Measurements from ENCODE around the gene SLC35F4.
"Not testable (repeated sequence)": the region's sequence is repeated elsewhere in the genome, so short reads cannot be mapped to it uniquely, and the experiment has no call there.

Gene SLC35F4

GRCh38 chr14:57736391-57736790 lies 129.5 kb downstream of the SLC35F4 start:
- no peak overlapping the region for H3K4me3 ChIP-seq (ENCODE audit: low read depth, low read length)
- TF ChIP-seq, protein P1, sequence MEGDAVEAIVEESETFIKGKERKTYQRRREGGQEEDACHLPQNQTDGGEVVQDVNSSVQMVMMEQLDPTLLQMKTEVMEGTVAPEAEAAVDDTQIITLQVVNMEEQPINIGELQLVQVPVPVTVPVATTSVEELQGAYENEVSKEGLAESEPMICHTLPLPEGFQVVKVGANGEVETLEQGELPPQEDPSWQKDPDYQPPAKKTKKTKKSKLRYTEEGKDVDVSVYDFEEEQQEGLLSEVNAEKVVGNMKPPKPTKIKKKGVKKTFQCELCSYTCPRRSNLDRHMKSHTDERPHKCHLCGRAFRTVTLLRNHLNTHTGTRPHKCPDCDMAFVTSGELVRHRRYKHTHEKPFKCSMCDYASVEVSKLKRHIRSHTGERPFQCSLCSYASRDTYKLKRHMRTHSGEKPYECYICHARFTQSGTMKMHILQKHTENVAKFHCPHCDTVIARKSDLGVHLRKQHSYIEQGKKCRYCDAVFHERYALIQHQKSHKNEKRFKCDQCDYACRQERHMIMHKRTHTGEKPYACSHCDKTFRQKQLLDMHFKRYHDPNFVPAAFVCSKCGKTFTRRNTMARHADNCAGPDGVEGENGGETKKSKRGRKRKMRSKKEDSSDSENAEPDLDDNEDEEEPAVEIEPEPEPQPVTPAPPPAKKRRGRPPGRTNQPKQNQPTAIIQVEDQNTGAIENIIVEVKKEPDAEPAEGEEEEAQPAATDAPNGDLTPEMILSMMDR (IDR thresholded peaks at IDR 0.05; ENCODE audit: borderline replicate concordance, insufficient read depth, low read depth, low read length) = no peak

DNA sequence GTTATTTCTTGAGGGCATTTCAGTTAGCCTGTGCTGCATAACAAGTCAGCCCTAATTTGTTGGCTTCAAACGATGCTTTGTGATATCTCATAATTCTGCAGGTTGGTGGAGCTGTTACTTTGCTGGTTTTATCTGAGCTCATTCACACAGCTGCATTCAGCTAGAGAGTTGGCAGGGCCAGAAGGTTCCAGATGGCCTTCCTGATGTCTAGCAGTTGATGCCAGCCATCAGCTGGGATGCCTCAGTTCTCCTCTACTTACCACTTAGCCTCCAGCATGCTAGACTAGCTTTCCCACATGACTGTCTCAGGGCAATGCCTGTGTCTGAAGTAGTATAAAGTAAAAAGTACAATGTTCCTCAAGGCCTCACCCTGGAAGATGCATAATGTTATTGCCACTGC lies 130.6 kb downstream of the SLC35F4 start:
- no peak overlapping the region for H3K4me3 ChIP-seq (ENCODE audit: low read depth, low read length)
- TF ChIP-seq, protein P1 (IDR thresholded peaks at IDR 0.05; ENCODE audit: borderline replicate concordance, insufficient read depth, low read depth, low read length) = no peak

DNA sequence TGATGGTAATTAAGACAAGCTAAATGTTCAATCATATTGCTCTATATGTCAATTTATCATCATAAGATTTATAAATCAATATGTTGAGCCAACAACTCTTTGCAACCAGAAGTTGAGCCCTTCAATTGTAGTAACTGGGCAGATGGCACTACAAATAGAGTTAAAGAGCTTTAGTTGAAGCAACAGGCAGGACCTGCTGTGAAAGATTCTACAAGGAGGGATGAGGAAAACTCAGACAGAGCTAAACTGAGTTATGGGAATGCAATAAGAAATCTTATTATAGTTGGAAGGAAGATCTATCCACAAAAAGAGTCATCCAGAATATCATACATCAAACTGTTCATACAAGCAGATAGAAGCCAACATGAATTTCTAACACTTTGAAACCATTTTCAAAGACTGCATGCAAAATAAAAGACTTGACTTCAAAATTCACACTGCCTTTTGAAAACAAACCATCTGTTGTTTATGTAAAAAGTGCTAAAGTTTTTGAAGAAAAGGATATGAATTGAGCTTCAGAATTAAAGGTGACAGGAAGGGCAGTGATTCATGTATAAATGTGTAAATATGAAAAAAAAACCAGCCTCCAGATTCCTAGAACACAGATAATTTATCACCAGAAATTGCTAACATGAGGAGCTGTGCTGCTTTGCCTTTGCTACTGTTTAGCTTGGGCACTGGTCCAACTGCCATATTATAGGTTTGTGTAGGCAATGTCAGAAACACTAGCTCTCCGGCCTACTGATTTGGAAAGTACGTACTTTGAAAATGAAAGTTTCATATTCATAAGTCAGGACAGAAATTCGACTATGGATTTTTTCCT lies 133.2 kb downstream of the SLC35F4 start:
- TF ChIP-seq, protein P1 (IDR thresholded peaks at IDR 0.05; ENCODE audit: borderline replicate concordance, insufficient read depth, low read depth, low read length) = no peak

GRCh38 chr14:57729208-57730187 lies 136.4 kb downstream of the SLC35F4 start:
- TF ChIP-seq, protein P1 (IDR thresholded peaks at IDR 0.05; ENCODE audit: borderline replicate concordance, insufficient read depth, low read depth, low read length) = no peak
- no peak overlapping the region for H3K4me3 ChIP-seq (ENCODE audit: low read depth, low read length)

More for the DNA sequence above, 133.2 kb downstream of the SLC35F4 start:
- no peak overlapping the region for H3K4me3 ChIP-seq (ENCODE audit: low read depth, low read length)

GRCh38 chr14:57725399-57726077 lies 140.4 kb downstream of the SLC35F4 start:
- TF ChIP-seq, protein P1 (IDR thresholded peaks at IDR 0.05; ENCODE audit: borderline replicate concordance, insufficient read depth, low read depth, low read length) = no peak
- H3K4me3 ChIP-seq (ENCODE audit: low read depth, low read length) = no peak overlapping the region

DNA sequence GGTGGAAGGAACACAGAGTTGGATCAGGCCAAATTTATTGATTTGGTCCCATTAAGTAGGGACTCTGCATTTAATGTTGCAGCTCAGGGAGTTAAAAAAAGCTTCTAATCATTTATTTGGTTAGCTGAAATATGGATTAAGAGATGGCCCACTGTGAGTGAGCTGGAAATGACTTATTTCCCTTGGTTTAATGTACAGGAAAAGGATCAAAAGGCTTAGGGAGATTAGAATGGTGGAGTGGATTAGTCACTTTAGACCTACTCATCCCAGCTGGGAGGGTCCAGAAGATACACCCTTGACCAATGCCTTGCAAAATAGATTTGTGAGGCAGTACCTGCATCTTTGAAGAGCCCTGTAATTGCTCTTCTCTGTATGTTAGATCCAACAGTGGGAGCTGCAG lies 143.8 kb downstream of the SLC35F4 start:
- not testable (repeated sequence) for H3K4me3 ChIP-seq (ENCODE audit: low read depth, low read length)

DNA sequence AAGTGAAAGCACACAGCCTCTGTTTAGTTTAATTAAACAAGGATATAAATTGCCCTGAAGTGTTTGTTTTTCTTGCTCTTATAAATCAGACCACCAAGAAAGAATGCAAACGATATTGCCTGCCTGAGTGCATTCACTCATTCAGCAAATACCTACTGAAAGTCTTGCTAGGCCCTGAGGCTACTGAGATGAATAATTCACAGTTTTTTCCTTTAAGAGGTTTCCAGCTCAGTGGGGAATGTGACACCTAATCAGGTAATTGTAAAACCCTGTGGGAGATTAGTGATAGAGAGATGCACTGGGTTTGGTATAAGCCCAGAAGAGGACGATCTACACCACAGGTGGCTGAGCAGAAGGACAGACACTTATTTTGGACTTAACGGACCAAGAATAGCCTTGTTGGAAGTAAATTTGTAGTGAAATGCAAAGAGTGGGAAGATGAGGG lies 151.4 kb downstream of the SLC35F4 start:
- H3K4me3 ChIP-seq (ENCODE audit: low read depth, low read length) = no peak overlapping the region
- TF ChIP-seq, protein P1 (IDR thresholded peaks at IDR 0.05; ENCODE audit: borderline replicate concordance, insufficient read depth, low read depth, low read length) = no peak

Data from GM12875 (cell line).